HS-5 (cell line): ENCODE data around the gene CYP46A1.

Experiments used
- DNase-seq: peaks from one replicate; pipeline ENCODE4 v3.0.0-alpha.2; 2012; ENCODE audit warnings: low read depth

Gene CYP46A1

GRCh38 chr14:99729991-99730875 lies 46.1 kb downstream of the CYP46A1 start:
- no peak for DNase-seq

GRCh38 chr14:99730876-99731546 lies 46.9 kb downstream of the CYP46A1 start:
- DNase-seq, result no peak

GRCh38 chr14:99731547-99732435 lies 47.7 kb downstream of the CYP46A1 start:
- no peak for DNase-seq

DNA sequence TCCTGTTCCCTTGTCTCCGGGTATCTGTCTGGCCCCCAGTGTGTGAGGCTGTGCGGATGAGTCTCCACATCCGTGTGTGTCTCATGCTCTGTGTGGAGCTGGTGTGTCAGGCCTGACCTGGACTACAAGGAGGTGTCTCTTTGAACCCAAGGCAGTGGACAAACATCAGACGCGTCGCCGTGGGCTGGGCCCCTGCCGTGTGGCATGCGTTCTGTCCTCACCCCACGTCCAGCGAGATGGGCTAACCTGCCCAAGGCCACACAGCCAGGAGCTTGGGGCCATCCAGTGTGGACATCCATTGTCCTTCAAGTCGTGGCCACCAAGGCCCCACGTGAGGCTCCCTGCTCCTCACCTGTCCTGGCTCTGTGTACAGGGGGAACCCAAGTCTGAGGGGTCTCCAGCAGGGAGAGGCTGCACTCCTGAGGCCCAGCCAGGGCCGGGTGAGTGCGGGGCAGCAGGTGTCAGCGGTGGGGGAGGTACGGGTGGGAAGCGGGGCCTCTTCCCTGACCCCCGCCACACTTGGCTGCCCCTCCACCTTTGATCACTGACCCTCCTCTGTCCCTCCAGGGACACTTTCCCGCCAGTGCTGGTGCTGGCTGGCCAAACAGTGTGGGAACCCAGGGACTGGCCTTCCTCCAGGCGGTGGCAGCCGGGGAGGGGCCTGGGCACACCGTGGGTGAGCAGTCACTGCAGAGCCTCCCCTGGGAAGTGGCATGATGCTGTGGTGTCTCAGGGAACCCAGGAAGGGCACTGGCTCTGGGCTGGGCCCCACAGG lies 48.5 kb downstream of the CYP46A1 start:
- DNase-seq, result no peak

GRCh38 chr14:99733211-99733539 lies 49.1 kb downstream of the CYP46A1 start:
- DNase-seq, result no peak

DNA sequence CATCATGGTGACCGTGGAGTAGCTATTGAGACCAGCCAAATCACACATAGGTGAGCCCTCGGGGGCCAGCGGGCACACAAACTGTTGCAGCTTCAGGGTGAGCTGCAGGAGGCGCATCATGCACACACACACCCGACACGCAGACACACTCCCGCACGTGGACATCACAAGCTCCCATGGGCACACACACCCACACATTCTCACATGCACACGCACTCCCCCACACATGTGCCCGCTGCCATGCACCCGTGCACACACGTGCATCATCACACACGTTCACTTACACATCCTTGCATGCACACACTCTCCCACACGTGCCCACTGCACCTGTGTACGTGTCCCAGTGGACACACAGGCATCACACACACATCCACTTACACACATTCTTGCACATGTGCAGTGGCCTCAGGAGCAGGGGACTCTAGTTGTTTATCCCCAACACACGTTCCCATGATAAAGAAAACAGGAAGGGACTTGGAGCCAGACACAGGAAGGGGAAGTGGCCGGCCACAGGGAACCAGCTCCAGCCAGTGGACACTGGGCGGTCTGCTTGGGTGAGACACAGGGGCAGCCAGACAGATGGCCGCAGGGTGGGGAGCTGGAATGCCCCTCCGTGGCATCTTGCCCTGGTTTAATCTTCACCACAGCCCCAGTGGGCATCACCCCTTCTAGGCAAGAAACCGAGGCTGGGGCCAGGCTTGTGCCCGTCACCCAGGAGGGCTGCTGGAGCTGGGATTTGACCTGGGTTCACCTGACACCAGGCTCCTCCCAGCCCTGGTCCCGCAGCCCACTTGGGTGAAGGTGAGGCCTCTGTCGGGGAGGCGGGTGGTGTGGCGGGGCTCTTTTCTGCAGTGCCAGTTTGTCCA lies 49.7 kb downstream of the CYP46A1 start:
- no peak for DNase-seq

DNA sequence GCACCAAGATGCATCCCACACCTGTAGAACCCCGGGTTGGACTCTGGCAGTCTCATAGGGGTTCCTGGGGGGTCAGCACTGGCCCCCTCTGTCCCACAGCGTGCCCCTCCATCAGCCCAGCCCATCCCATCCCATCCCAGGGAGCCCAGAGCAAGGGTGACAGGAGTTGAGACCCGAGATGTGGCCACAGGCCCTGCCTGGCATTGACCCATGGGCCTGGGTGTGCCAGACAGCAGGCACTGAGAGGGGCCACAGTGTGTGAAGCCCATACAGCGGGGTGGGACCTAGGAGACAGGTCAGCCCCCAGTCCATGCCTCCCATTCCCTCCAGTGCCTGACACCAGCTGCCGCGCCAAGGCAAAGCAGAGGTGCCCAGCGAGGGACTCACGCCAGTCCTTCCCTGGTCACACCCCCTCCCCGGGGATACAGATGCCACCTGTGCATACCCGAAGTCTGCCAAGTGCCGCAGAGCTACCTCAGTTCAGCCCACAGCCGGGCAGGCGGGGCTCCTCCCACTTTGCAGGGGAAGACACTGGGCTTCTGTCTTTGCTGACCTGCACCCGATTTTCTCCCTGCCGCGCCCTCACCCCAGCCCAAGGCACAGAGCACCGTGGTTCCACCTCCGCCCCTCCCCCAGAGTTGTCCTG lies 50.4 kb downstream of the CYP46A1 start:
- no peak for DNase-seq

GRCh38 chr14:99735189-99736135 lies 51.4 kb downstream of the CYP46A1 start:
- DNase-seq, result no peak

- no peak for DNase-seq
Measured at GRCh38 chr14:99736603-99737371, 52.7 kb downstream of the CYP46A1 start.

GRCh38 chr14:99737451-99737951 lies 53.4 kb downstream of the CYP46A1 start:
- no peak for DNase-seq

GRCh38 chr14:99737956-99738667 lies 54.0 kb downstream of the CYP46A1 start:
- no peak for DNase-seq

DNA sequence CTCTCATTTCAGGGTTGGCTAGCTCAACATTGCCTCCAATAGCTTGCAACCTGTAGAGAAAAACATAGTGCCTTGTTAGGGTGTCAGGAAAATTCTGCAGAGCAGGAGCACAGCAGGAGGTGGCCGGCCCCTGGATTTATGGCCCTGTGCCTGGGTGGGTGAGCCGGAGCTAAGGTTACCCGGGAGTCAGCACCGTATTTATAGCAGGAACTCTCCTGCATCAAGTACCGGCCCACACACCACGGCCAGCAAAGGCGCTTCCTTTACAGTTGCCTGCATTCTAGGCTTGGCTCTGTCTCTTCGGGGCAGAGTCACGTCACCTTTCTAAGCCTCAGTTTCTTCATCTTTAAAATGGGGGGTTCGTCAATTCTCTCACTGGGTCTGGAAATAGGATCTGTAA lies 56.3 kb downstream of the CYP46A1 start:
- DNase-seq, result no peak

DNA sequence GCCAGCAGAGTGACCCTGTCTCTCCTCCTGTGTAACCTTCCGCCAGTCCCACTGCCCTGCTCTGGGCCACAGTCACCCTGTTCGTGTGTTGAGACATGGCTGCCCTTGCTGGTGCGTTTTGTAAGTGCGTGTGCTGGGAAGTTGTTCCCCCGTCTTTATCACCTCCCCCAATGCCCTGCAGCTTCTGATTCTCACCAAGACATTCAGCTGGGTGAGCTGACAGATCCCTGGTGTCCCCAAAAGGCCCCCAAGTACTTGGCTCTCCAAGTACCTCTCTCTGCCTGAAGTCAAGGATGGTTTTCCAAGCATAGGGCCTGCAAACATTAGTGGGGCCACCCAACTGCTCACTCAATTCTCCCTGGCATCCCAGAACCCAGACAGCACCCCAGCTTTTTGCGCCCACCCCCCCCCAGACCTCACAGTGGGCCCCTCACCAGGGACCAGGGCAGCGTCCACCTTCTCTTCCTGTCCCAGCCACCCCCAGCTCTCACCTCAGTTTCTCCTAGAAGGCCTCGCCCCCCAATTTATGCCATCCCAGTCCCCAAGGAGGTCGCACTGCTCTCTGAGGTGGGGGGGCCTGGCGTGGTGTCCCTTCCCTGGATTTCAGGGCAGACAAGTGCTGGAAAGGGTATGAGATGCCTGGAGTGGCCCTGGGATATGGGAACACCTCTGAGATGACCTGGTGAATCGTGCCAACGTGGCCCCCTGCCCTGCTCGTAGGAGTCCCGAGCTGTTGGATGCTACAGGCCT lies 57.3 kb downstream of the CYP46A1 start:
- DNase-seq, result no peak

GRCh38 chr14:99742074-99742473 lies 58.0 kb downstream of the CYP46A1 start:
- DNase-seq, result no peak

- DNase-seq, result no peak
Measured at GRCh38 chr14:99742509-99743487, 58.7 kb downstream of the CYP46A1 start.
